Retinal pigment epithelial cell (primary cell): ENCODE measurements around the gene NPC2.

Source experiments
- DNase-seq: peaks from one replicate; pipeline ENCODE4 v3.0.0-alpha.2; 2010; ENCODE audit warnings: low read depth
- H3K4me3 ChIP-seq: 2 replicates; pipeline ENCODE4 v1.5.1; 2011; ENCODE audit warnings: mild to moderate bottlenecking, low read length, control low read depth, moderate library complexity
- CTCF ChIP-seq: conservative IDR thresholded peaks from 2 replicates; pipeline ENCODE4 v1.5.1; 2011; ENCODE audit warnings: low read depth, low read length, control low read depth, inconsistent platforms

The NPC2 gene

GRCh38 chr14:74519316-74520074, 26.4 kb upstream of the NPC2 start:
- TF ChIP-seq CTCF, result no peak
- DNase-seq, result no peak
- H3K4me3 ChIP-seq, result no peak overlapping the region

- DNase-seq, result no peak
These were observed 25.1 kb upstream of the NPC2 start for GRCh38 chr14:74518221-74518620.

DNA sequence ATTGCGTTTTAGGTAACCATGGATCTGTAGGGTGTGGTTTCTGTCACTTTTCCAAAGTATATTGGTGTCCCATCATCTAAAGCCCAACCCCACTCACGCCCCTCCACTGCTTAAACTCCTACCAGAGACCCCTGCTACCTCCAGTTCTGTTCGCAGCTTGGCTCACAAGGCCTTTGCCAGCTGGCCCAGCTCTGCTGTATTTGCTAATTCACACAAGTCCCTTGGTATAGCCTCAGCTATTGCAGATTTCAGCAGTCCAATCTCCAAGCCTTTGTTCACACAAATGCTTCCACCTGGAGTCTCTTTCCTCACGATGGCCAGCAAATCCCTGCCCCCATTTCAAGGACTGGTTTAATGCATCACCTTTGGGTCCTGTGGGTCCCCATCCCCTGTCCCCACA, 24.6 kb upstream of the NPC2 start:
- no peak overlapping the region for H3K4me3 ChIP-seq
- no peak for TF ChIP-seq CTCF
- DNase-seq, result no peak

More at GRCh38 chr14:74518221-74518620, 25.1 kb upstream of the NPC2 start:
- no peak overlapping the region for H3K4me3 ChIP-seq
- no peak for TF ChIP-seq CTCF

- no peak for TF ChIP-seq CTCF
- no peak overlapping the region for H3K4me3 ChIP-seq
- no peak for DNase-seq
These were observed 23.5 kb upstream of the NPC2 start for GRCh38 chr14:74516451-74517160.

DNA sequence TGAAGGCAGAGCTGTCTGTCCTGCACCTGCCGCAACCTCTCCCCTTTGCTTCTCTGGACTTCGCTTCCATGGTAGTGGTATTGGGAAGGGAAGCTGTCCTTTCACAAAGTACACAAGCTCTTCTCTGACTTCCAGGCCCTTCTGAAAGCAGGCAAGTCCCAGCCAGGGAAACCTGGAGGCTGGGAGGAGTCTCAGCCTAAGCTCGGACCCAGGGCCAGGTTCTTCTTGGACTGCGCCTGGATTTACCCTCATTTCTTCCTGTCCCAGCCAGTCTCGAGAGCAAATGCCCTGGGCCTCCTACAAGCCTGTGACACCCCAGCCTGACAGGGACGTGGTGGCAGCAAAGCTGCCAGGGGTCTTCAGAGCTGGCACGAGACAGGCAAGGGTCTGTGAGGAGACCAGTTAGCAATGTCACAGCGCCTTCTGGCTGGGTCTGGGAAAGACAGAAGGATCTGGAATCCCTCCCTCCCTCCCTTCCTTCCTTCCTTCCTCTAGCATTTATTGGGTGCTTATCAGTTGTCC, 22.8 kb upstream of the NPC2 start:
- no peak overlapping the region for H3K4me3 ChIP-seq
- DNase-seq, result no peak
- no peak for TF ChIP-seq CTCF

DNA sequence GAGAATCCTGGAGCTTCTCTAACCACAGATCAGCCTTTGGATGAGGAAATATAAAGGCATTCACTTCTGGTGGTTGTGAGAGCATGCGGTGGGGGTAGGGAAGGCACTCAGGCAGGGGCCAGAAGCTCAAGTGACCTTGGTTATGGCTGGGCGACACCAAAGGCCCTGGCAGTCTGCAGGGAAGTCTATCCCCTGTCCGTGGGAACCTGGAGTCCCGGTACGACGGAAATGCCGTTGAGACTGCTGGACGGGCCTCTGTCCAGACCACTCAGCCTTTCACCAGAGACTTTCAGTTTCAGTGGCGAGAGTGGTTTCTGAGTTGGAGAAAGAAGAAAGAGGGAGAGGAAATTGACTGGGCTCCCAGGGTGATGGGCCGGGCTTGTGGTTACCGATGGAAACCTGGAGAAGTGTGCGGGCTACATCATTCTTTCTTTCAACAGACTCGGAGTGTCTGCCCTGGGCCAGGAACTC, 21.4 kb upstream of the NPC2 start:
- no peak for DNase-seq
- no peak for TF ChIP-seq CTCF
- no peak overlapping the region for H3K4me3 ChIP-seq
